HG02884 (cell line): Measurements from ENCODE around the gene SUPT4H1.

Experiments
- ATAC-seq: cut with Tn5 transposase; IDR thresholded peaks from one replicate; pipeline ENCODE4 v1.9.1; 2021; ENCODE audit warnings: mild to moderate bottlenecking, moderate library complexity; ENCODE audit not compliant: unreplicated experiment

The SUPT4H1 gene

DNA sequence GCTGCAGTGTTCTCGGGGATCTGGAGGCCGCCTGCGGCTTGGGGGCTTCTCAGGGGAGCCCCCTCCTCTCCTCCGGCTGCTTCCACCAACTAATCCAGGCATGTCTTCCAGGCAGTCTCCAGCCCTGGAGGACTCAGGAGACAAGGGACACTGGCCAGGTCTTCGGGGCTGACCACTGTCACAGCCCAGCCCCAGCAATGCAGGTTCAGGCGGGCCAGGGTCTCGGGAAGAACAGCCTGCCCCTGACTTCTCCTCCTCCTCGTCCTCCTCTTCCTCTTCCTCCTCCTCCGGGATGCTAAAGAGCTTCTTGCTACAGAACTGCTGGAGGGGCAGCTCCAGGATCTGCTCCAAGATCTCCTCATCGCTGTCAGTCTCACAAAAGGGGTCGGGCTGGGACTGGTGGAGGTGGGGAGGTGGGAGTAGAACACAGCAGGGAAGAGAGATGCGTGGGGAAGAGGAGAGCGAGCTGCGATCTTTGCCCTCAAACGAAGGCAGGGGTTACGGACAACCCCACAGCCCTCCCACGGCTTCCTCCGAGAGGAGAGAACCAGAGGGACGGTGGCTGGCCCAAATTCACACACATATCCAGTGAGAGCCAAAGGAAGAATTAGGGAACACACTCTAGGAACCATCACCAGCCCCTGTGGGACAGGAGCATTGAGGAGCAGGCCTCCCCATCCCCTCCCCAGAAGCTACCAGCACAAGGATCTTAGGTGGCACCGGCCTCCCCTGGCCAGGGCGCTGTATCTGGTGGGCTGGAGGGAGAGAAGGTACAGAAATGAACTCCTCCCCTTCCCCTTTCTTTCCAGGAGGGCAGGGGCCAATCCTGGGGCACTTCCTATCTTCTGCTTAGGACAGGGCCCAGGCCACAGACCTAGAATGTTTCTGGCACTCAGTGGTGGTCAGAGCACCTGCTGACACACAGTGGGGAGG, 42.8 kb downstream of the SUPT4H1 start:
- ATAC-seq, result no peak

DNA sequence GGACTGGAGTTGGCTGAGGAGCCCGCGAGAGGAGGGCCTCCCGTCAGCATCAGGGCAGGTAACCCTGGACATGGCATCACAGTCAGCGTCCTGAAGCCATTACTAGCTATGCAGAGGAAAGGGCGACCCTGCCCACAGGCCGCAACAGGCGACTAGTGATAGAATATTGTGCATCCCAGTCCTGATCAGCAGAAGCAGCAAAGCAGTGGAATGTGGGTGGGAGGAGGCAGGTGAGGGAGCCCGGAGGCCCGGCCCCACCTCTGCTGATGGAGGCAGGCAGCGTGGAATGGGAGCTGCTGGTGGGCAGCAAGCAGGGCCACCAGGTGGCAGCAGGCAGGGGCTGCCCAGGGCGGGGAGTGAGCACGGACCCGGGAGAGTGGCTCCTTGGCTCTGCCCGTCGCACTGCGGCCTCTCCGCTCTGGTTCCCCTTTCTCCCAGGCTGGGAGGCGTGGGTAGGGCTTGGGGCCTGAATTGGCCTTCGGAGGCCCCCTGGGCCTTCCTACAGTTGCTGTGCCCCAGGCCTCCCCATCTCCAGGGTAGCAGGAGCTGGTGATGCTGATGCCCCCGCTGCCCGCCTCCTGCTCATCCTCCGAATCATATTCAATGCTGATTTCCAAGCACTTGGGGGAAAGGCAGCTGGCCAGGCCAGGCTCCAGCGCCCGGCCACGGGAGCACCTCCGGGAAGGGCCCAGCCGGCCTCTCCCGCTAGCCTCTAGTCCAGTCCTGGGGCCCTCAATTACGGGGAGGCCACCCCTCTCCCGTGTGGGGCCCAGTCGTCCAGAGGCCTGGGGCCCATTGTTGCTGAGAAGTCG, 43.6 kb downstream of the SUPT4H1 start:
- no peak for ATAC-seq

DNA sequence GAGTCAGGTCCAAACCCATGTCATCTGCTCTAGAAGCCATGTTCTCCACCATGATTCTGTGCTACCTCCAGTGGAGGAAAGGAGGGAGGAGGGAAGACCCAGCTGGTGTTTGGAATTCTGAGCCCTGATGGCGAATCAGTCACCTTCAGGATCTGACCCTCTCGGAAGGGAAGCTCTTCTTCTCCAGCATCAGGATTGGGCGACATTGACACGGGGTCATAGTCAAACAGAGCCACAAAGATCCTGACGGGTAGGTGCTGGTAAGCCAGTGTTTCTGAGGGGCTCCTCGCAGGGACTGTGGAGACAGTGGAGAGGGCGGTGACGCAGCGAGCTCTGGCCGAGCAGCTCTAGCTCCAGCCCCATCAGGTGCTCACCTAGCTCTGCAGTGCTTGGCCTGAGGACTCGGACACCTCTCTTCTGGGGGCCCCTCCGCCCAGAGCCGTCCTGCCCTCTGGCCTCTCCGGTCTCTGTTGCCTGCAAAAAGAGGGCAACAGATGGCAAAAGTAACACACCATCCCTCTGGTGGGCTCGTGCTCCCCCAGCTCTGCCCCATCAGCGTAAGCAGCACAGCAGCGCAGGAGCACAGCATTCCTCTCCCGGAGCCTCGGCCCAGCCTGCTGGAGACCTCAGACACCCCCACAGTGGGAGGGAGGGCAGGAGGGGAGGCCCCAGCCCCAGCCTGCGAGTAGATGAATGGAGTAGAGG, 44.4 kb downstream of the SUPT4H1 start:
- ATAC-seq, result no peak

DNA sequence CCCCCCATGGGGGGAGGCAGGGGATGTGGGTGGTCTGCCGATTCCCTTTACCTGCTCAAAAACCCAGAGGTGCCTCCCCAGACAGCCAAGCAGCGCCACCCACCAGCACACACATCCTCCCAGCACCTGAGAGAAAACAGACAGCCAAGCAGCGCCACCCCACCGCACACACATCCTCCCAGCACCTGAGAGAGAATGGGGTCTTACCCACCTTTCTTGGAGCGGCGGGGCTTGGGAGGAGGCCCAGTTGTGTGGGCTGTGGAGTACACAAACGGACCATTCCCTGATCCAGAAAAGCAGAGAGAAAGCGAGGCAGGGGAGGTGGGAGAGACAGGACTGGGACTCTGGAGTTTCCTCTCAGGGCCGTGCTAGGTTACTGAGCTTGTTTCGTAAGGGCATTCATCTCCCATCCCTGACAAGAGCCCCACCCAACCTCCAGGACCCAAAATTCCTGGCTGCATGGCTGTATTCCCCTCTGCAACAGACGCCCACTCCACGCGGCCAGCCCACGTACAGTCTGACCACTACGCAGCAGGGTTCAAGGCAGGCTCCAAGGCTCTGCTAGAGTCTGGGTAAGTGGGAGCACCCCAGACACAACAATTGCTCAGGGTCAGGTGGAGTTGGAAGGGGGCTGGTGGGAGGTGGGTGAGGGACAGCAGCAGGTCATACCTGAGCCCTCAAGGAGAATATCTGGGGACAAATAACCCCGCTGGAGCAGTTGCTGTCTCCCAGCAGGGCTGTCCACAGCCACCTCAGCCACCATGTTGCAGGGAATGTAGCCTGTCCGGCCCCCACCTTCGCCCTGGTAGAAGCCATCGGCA, 45.7 kb downstream of the SUPT4H1 start:
- ATAC-seq, result no peak

DNA sequence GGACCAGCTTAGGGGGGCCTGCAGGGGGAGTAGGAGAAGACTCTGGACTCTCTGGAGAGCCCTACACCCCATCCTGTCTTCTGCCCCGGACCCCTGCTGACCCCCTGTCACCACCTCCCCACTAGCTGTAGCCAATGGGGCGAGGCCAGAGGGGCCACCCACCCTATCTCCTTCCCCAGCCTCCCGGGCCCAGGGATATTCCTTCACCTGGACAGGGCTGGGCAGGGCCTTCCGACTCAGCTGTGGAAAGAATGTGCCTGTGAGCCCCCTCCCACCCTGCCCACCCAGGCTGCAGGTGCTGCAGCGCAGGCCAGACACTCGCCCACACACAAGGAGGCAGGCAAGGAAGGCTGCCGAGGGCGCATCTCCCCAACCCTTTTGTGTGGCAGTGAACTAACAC, 46.4 kb downstream of the SUPT4H1 start:
- ATAC-seq, result no peak

DNA sequence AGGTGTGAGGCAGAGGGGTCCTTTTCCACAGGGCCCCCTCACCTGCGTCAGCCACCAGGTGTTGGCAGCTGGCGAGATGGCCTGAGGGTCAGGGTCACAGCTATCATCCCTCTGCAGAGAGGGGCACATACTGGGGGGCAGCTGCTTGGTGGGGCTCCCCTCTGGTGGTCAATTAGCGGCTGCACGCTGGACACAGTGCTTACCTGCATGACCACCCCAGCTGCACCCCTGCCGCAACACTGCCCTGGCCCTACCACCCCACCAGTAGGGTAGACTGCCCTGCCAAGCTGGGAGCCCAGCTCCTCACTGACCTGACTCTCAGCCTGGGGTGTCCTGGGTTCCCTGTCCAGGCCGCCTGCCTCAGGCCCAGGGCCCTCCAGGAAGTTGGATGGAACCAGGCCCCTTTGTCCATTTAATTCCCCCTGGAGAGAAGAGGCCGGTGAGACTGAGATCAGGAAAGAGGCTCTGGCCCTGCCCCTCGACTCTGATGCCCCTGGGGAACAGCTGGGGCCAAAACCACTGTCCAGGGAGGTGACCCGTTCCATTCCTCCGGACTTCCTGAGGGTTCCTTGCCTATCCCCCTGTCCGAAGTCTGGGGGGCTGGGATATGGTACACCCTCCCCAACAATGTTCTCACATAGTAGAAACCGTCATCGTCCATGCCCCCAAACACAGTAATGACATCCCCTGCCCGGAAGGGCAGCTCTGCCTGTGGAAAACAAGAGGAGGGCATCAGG, 47.1 kb downstream of the SUPT4H1 start:
- no peak for ATAC-seq

DNA sequence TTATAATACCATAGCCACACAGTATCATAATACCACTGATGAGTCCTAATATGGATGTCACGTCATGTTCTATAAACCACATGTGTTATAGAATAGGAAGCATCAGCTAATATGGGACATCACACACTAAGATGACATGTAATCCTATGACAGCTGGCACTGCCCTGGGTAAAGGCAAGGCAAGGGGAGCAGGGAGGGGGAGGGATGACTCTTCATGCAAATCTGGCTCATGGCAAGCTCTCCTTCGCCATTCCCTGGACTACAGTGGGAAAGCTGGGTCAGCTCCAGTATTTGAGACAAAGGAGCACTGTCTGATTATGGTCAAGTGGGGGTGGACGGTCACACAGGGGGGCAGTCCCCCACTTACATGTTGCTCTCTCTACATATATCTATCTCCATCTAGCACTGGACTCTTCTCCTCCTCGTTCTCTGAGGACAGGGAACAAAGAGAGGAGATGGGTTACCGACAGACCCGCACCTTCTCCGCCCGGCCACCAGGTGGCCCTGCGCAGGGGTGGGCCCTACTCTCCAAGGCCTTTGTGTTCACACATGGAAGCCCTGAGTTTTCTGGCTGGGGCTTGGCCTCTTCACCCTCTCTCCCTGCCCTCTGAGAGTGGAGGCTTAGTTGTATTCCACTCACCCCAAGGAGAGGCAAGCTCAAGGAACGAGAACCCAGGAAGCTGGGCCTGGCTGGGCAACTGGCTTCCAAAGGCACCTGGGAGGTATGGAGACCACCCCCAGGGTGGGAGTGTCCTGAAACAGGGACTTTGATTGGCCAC, 47.8 kb downstream of the SUPT4H1 start:
- no peak for ATAC-seq

DNA sequence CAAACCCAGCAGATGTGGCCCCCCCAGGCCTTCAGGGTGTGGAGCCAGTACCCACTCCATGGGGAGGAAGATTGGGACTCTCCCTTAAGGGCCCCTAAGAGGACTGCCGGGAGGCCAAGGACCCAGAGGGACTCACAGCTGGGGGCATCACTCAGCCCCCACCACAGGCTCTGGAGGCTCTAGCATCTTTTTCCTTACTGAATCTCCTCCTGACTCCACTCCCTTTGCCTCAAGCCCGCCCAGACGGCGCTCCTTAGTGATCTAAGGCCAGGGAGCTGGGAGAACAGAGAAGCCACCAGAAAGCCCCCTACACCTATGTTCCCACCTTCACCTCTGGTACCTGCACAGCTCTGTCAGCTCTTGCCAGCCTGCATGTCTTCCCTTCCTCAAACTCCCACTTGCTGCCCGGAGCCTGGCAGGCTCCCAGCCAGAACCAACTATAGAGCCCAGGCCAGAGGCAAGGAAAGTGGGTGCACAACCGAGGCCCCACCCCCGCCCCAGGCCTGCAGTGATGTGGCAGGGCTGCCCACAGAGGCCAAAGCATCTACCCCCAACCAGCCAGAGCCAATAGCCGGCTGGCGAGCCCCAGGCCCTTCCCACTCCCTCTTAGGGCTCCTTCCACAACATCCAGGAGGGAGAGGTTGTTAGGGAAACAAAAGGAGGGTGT, 48.9 kb downstream of the SUPT4H1 start:
- ATAC-seq, result no peak

DNA sequence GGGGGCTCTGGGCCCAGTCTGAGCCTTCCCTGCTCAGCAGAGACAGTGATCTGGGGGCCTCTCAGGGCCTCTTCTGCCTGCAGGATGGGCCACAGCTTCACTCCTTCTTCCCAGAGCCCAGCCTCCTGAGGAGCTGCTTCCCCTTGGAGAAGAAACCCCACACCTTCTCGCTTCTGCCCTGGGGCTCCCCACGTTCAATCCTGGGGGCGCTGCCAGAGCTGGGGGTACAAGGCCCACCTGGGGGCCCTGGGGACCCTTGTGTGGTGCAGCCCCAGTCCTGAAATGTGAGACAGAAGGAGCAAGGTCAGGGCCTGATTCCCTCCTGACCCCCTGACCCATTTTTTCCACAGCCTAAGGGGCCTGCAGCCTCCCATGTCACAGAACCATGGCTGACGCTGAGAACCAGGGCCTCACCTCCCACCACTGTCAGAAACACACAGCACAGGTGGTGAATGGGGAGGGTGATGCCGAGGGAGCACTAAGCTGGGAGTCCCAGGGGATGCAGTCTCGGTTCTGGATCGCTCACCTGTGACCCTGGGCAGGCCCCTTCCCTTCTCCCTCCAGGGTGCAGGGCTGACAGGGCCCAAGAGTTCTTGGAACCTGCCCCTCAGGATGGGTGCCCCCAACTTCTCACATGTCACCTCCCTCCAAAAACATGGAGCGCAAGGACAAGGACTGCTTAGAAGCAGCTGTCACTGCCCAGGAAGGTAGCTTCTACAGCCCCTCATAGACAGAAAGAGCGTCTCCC, 49.7 kb downstream of the SUPT4H1 start:
- ATAC-seq, result no peak

DNA sequence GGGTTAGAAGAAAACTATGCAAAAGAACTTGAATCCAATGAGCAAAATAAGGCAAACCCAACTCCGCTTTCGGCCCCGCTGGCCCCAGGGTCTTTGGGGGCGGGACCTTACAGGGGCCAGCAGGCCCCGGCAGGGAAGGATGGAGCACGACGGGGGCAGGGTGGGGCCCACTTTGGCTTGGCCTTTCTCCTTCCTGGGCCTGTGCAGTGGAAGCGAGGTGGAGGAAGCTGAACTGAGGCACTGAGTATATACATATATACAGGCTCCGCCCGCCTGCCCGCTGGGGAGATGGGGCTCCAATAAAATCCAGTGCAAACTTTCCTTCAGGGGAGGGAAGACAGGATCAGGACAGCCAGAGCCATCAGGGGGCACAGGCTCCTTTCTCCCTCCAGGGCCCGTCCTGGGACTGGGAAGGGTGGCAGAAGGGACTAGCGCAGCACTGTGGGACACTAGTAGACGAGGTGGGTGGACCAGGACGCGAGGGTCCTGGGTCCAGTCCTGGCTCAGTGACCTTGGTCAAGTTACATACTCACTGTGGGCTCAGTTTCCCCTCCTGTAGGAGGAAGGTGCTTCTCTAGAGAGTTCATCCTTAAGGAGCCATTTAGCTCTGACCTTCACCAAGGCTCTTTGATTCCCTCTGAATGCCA, 50.4 kb downstream of the SUPT4H1 start:
- no peak for ATAC-seq

DNA sequence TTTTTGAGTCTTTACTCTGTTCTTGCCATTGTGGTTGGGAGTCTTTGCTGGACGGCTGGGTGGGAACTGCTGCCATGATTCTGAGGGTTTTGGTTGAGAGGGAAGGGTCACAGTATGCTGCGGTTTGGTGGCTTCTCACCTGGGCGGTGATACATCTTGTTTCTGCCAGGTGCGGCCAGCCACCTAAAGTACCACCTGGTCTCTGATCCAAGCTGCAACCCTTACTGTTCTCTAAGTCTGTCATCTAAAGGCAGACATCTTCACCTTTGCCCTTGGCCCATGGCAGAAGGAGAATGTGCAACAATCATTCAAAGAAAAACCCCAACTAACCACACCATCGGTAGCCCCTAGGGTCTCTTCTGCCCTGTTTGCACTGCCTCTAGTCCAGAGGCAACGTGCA, 51.7 kb downstream of the SUPT4H1 start:
- no peak for ATAC-seq
